ENCODE results near the gene FPR1.

- TF ChIP-seq, protein P1, sequence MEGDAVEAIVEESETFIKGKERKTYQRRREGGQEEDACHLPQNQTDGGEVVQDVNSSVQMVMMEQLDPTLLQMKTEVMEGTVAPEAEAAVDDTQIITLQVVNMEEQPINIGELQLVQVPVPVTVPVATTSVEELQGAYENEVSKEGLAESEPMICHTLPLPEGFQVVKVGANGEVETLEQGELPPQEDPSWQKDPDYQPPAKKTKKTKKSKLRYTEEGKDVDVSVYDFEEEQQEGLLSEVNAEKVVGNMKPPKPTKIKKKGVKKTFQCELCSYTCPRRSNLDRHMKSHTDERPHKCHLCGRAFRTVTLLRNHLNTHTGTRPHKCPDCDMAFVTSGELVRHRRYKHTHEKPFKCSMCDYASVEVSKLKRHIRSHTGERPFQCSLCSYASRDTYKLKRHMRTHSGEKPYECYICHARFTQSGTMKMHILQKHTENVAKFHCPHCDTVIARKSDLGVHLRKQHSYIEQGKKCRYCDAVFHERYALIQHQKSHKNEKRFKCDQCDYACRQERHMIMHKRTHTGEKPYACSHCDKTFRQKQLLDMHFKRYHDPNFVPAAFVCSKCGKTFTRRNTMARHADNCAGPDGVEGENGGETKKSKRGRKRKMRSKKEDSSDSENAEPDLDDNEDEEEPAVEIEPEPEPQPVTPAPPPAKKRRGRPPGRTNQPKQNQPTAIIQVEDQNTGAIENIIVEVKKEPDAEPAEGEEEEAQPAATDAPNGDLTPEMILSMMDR (IDR thresholded peaks at IDR 0.05): no peak
- no peak for TF ChIP-seq POLR2A (IDR thresholded peaks at IDR 0.05)
Observed at GRCh38 chr19:51740356-51740755, 11.3 kb downstream of the FPR1 start.
